CD4-positive, alpha-beta T cell treated with Interferon gamma for 1 hour (primary cell): Measurements from ENCODE around the gene ADA.
"Not testable (repeated sequence)": the region's sequence is repeated elsewhere in the genome, so short reads cannot be mapped to it uniquely, and the experiment has no call there.

ENCODE experiments used
- DNase-seq: peaks from one replicate; pipeline ENCODE4 v3.0.0-alpha.2; 2020

Gene ADA

DNA sequence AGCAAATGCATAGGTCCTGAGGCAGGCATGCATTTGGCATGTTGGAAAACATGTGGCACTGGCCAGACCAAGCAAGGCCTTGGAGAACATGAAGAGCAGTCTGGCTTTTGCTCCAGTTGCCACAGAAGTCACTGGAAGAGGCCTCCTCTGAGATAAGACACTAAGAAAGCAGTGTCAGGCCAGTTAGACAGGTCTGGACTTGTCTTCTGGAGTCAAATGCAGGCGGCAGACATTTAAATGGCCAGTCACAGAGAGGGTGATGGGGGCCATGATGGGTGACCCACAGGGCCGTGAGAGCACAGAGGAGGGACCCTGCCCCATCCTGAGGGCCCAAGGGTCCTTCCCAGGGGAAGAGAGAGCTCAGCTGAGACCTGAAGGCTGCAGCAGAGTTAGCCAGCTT lies 26.7 kb upstream of the ADA start:
- no peak for DNase-seq

DNA sequence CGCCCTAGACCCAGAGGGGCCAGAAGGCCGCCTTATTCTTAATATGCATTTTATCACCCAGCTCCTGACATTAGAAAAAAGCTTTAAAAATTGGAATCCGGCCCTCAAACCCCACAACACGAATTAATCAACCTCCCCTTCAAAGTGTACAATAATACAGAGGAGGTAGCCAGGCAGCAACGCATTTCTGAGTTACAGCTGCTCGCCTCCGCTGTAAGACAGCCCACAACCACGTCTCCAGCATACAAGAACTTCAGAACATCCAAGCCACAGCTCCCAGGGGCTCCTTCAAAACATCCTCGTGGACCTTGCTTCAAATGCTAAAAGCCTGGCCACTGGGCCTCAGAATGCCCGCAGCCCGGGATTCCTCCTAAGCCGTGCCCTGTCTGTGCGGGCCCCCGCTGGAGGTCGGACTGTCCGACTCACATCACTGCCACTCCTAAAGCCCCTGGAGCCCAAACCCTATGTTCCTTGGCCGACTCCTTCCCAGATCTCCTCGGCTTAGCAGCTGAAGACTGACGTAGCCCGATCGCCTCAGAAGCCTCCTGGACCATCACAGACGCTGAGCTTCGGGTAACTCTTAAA lies 20.9 kb upstream of the ADA start:
- DNase-seq = not testable (repeated sequence)

- DNase-seq = peak; percentile 64
These were observed 20.0 kb upstream of the ADA start for GRCh38 chr20:44671541-44671940.

DNA sequence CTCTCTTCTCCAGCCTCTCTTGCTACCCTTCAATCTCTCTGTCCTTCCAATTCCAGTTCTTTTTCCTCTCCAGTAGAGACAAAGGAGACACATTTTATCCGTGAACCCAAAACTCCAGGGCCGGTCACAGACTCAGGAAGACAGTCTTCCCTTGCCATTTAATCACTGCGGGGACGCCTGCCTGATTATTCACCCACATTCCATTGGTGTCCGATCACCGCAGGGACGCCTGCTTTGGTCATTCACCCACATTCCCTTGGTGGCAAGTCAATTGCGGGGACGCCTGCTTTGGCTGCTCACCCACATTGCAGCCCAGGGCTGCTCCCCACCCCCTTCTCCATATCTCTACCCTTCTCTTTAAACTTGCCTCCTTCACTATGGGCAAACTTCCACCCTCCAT lies 19.4 kb upstream of the ADA start:
- DNase-seq = not testable (repeated sequence)

GRCh38 chr20:44666066-44666465 lies 14.6 kb upstream of the ADA start:
- DNase-seq = no peak

GRCh38 chr20:44664131-44664530 lies 12.6 kb upstream of the ADA start:
- peak; percentile 45 for DNase-seq

DNA sequence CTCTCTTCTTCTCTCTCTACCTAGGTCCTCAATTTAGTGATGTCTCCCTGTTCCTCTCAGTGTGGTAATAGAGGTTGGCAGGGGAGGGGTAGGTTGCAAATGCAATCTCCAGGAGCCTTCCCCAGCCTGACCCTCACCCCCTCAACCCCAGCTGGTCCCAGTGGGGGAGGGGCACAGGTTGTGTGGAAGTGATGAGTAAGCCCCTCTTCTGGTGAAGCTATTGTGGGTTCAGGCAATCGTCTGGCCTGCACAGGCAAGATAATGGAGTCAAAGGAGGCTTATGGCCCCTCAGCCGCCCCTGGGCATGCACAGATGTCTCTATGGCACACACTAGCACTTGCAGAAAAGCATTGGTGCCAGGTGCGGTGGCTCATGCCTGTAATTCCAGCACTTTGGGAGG lies 10.8 kb upstream of the ADA start:
- no peak for DNase-seq

GRCh38 chr20:44660581-44660980 lies 9.1 kb upstream of the ADA start:
- DNase-seq = no peak

GRCh38 chr20:44659931-44660330 lies 8.4 kb upstream of the ADA start:
- no peak for DNase-seq

DNA sequence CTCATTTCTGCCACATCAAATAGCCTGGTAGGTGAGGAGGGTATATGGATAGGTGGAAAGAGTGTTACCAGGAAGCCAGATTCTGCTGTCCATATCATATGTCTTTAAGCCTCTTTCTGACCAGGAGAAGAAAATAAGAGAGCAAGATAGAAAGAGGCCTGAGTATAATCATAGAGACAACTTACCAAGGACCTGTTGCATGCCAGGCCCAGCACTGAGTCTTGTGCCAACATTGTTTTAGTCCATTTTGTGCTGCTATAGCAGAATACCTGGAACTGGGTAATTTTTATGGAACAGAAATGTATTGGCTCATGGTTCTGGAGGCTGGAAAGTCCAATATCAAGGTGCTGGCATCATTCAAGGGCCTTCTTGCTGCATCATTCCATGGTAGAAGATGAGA lies 7.3 kb upstream of the ADA start:
- no peak for DNase-seq

- DNase-seq = no peak
These were observed 6.4 kb upstream of the ADA start for GRCh38 chr20:44657875-44658274.

DNA sequence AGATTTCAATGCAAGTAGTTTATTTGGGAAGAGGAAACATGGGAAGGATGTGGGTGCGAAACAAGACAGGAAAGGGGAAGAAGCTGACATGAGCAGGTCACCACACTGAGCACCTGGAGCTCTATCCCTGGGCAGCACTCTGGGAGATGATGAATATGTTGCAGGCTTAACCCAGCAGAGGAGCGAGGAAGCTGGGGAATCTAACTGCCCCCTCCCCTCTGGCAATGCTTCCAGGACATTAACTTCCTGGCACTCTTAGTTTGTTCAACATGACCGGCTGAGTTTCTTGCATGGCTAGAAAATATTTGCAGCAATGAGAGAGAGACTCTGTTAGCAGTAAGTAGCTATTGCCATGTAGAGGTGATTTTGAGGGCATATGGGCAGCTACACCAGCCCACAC lies 4.9 kb upstream of the ADA start:
- no peak for DNase-seq

DNA sequence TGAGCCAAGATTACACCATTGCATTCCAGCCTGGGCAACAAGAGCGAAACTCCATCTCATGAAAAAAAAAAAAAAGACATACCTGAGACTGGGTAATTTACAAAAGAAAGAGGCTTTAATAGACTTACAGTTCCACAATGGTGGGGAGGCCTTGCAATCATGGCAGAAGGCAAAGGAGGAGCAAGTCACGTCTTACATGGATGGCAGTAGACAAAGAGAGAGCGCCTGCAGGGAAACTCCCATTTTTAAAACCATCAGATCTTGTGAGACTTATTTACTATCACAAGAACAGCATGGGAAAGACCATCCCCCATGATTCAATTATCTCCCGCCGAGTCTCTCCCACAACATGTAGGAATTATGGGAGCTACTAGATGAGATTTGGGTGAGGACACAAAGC lies 2.7 kb upstream of the ADA start:
- not testable (repeated sequence) for DNase-seq

- DNase-seq = no peak
These were observed 2.0 kb upstream of the ADA start for GRCh38 chr20:44653546-44653945.

DNA sequence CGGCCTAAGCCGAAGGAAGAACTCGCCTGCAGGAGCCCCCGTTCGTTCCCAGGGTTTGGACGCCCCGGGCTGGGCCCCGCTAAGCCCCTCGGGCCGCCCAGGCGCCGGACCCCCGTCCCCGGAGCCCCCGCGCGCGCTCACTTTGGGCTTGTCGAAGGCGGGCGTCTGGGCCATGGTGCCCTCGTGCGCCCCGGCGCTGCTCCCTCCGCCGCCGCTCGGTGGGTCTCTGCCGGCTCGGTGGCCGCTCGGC lies 140 bp downstream of the ADA start:
- no peak for DNase-seq

- DNase-seq = peak; percentile 11
These were observed 597 bp downstream of the ADA start for GRCh38 chr20:44650771-44651433.

GRCh38 chr20:44649976-44650375 lies 1.5 kb downstream of the ADA start:
- no peak for DNase-seq

DNA sequence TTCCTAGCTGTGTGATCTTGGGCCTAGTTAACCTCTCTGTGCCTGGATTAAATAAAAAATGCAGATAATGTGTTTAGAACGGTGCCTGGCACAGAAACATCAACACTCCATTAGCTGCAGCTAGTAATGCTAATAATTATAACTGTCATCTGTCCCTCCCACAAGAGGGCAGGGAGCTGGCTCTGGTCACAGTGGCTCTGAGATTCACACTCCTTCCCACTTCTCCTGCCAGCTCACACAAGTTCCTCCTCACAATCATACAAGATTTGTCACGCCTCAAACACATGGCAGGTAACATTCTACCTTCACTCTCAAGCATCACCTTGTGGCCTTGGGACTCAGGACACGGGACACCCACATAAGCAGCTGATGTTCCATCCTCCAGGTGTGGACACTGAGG lies 2.4 kb downstream of the ADA start:
- DNase-seq = no peak

DNA sequence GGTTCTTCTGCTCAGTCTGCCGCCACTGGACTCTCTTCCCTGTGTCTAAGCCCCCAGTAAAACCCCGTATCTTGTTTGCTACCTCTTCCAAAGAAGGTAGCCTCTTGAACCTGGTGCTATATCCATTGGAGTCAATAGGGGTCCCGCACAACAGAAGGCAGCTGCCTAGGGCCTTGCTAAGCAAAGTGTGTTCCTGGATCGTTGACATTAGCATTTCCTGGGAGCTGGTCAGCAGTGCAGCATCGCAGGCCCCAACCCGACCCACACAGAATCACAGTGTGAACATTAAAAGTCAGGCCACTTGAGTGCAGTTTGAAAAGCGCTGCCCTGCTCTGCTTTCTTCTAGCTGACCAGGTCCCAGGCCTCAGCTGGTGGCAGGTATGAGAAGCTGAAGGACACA lies 2.9 kb downstream of the ADA start:
- no peak for DNase-seq

- no peak for DNase-seq
These were observed 3.4 kb downstream of the ADA start for GRCh38 chr20:44648068-44648467.

DNA sequence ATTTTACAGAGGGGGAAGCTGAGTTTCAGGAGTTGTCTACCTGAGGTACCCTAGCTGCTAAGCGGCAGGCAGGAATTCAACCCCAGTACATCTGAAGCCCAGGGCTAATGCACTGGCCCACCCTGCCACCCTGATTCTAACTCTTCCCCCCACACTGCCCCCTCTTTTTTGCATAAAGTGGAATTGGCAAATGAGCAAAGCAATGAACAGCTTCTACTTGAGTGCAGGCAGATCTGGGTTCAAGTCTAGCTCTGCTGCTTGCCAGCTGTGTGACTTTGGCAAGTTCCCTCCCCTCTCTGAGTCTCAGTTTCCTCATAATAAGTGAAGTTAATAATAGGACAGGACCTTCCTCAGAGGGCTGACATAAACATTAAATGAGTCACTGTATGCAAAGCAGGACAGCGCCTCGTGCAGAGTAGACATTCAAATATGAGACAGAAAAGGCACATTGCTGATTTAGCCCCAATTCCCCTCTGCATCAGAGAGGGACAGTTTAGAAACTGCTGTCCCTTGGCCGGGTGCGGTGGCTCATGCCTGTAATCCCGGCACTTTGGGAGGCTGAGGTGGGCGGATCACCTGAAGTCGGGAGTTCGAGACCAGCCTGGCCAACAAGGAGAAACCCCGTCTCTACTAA lies 4.7 kb downstream of the ADA start:
- DNase-seq = peak; percentile 30

DNA sequence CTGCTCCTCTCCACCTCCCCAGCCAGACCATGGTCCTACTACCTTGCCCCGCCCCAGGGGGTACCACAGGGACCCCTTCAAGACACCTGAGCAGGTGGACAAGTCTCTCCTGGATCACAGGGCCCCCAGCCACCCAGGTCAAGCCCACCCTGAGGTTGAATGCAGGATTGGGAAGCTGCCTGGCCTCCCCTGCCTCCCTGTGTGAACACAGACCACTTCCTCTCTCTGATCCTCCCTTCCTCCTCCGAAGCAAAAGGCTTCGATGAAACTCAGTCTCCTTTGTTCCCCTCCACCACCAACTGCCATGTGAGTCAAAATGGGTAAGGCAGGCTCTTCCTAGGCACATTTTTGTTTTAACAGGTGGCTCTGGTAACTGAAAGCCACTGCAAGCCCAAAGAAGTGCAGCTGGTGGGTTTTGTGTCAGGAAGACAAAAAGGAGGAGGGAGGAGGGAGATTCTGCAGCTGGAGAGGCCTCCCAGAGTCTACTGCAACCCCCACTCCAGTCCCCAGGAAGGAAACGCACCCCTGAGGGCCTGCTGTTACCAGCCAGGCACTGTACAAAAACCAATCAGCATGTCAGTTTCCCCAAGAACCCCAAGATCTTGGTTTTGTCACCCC lies 5.4 kb downstream of the ADA start:
- no peak for DNase-seq

DNA sequence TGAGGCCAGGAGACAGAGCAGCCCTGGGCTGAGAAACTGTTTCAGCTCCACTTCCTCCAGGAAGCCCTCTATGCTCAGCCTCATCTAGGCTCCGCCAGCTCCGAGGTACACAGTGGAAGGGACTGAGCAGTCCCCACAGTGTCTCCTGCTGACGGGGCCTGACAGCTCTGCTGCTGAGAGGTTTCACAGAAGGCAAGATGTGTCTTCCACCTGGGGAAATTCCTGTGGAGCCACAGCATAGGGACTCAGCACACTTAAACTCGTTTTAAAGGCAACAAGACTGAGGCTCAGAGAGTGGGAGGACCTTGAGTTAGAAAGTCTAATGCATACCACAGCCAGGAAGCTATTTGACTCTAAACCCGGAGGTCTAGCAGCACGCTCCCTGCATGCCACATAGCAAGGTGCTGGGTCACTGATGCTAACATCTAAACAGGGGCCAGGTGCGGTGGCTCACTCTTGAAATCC lies 6.8 kb downstream of the ADA start:
- DNase-seq = peak; percentile 50

DNA sequence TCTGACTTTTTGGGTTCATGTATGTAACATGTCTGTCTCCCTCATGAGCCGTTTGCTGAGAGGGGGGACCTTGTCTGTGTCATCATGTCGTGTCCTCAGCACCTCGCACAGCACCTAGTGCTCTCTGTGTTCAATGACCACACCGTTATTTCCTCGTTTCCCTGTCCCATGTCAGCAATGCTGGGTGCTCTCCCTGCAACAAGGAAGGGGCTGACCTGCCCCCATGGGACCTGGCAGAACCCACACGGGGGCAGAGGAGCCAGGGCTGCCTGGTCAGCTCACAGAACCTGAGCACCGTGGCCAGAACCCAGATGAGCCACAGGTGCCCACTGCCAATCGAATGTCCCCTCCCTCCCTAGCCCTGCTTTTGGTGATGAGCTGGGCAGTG lies 7.3 kb downstream of the ADA start:
- no peak for DNase-seq
